Panc1 (cell line): ENCODE data around the gene ZBED5. TPM values are rescaled to one million over a fixed set of nuclear protein-coding genes. Genes with fewer than 3 reads are reported as not detected.

Source experiments
- ATAC-seq: fragments of 200-7000 bp; cut with Tn5 transposase; 2 replicates; pipeline ENCODE4 v1.9.1; 2020; ENCODE audit warnings: mild to moderate bottlenecking, moderate library complexity
- BruUV-seq: library from RNA; stranded (reverse); fragments of 400-500 nt; replicated peaks from 2 replicates; lab custom pipeline; 2021; lab: Mats Ljungman, UMichigan
- CTCF ChIA-PET: fragments of 300-600 bp; sonication (Branson Sonifier 250); formaldehyde crosslinking; loops from one replicate; lab custom pipeline; 2022; ENCODE audit warnings: antibody characterized with exemption; lab: Charles Lee
- POLR2A ChIA-PET: fragments of 300-600 bp; sonication (Branson Sonifier 250); formaldehyde crosslinking; loops from one replicate; lab custom pipeline; 2022; ENCODE audit warnings: antibody characterized with exemption; lab: Charles Lee
- DNase-seq: peaks from one replicate; pipeline ENCODE4 v3.0.0-alpha.2; 2010; ENCODE audit warnings: low read depth, low spot score
- H3K27ac ChIP-seq: 2 replicates; pipeline ENCODE4 v1.5.1; 2011; ENCODE audit warnings: mild to moderate bottlenecking, low read length, inconsistent platforms
- H3K27me3 ChIP-seq: fragments of 200-500 bp; sonication (Bioruptor generic); 2 replicates; pipeline ENCODE4 v1.6.0; 2014; ENCODE audit warnings: low read length, inconsistent platforms; ENCODE audit not compliant: control insufficient read depth, insufficient read depth
- H3K36me3 ChIP-seq: fragments of 200-500 bp; sonication (Bioruptor generic); 2 replicates; pipeline ENCODE4 v1.5.1; 2014; ENCODE audit warnings: inconsistent platforms, mild to moderate bottlenecking, low read length, moderate library complexity; ENCODE audit not compliant: control insufficient read depth, insufficient read depth
- H3K4me1 ChIP-seq: 2 replicates; pipeline ENCODE4 v1.5.1; 2011; ENCODE audit warnings: inconsistent platforms, mild to moderate bottlenecking, low read length, moderate library complexity; ENCODE audit not compliant: control insufficient read depth, insufficient read depth
- H3K4me3 ChIP-seq, 2 experiments: 2 replicates each; pipeline ENCODE4 v1.5.1; 2011 to 2012; ENCODE audit warnings: low read depth in 2 of 2, low read length in 2 of 2, mild to moderate bottlenecking in 2 of 2, inconsistent platforms in 1 of 2, moderate library complexity in 1 of 2
- H3K9me3 ChIP-seq: fragments of 200-500 bp; sonication (Bioruptor generic); 2 replicates; pipeline ENCODE4 v1.5.1; 2014; ENCODE audit warnings: low read depth, mild to moderate bottlenecking, inconsistent platforms, low read length, moderate library complexity; ENCODE audit not compliant: control insufficient read depth, insufficient read depth
- POLR2AphosphoS5 ChIP-seq: IDR thresholded peaks from 2 replicates; pipeline ENCODE4 v1.6.1; 2012; ENCODE audit warnings: mild to moderate bottlenecking, low read depth, low read length, moderate library complexity
- SIN3A ChIP-seq: IDR thresholded peaks from 2 replicates; pipeline ENCODE4 v1.6.1; 2012; ENCODE audit warnings: low read depth, mild to moderate bottlenecking, low read length, moderate library complexity, borderline replicate concordance; ENCODE audit not compliant: insufficient read depth
- TCF7L2 ChIP-seq: IDR thresholded peaks from 2 replicates; pipeline ENCODE4 v1.6.1; 2011; ENCODE audit warnings: mild to moderate bottlenecking, low read depth, low read length, inconsistent platforms
- in situ Hi-C: cut with HindIII; loops from 2 replicates; pipeline ENCODE4 v1.10.0; 2016; ENCODE audit warnings: low sequenced_read_pairs, low pct_unique_long_range_greater_than_20kb
- intact Hi-C: fragments of 100-400 bp; cut with micrococcal nuclease; formaldehyde crosslinking; loops from one replicate; pipeline ENCODE4 v1.10.0; 2022; ENCODE audit not compliant: unreplicated experiment
- total RNA-seq: library from RNA; stranded (reverse); gene quantifications from one replicate; pipeline ENCODE4 v1.2.1, GENCODE V29; 2021; ENCODE audit not compliant: unreplicated experiment
- TF ChIP-seq, protein P1 (sequence below), 2 experiments: IDR thresholded peaks; 2 replicates each; pipeline ENCODE4 v1.6.1; 2011 to 2012; ENCODE audit warnings: low read depth in 2 of 2, control low read depth in 1 of 2, low read length in 1 of 2, mild to moderate bottlenecking in 1 of 2, moderate library complexity in 1 of 2; ENCODE audit not compliant: insufficient read depth in 1 of 2
- TF ChIP-seq, protein P2 (sequence below): fragments of 450-650 bp; IDR thresholded peaks from 2 replicates; pipeline ENCODE4 v1.5.1; 2017; ENCODE audit warnings: mild to moderate bottlenecking

Gene ZBED5
- total RNA-seq, 1 experiment from 2014 or later: 114 TPM

DNA sequence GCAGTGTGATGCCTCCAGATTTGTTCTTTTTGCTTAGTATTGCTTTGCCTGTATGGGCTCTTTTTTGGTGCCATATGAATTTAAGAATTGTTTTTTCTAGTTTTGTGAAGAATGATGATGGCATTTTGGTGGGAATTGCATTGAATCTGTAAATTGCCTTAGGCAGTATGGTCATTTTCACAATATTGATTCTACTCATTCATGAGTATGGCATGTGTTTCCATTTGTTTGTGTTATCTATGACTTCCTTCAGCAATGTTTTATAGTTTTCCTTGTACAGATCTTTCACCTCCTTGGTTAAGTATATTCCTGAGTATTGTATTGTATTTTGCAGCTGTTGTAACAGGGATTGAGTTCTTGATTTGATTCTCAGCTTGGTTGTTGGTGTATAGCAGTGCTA is 18.3 kb upstream of the ZBED5 start:
- BruUV-seq: no TSS peak
- Histone ChIP-seq H3K27me3 (no peaks in the 10 kb centered on the region), H3K27ac (peak overlapping the region; percentile 27), H3K9me3 (peaks cover 11% of the 10 kb centered on the region; the same call in 1 of the 2 replicates), H3K4me3 (no peak overlapping the region), H3K36me3 (no peaks in the 10 kb centered on the region), H3K4me1 (peaks cover 4% of the 10 kb centered on the region; the same call in 1 of the 2 replicates)
- in situ Hi-C loops (no loop called here), intact Hi-C loops (no loop called here)
- ATAC-seq: peak; percentile 68
- POLR2A ChIA-PET: no interaction called here
- TF ChIP-seq TCF7L2 (no peak), SIN3A (no peak), POLR2AphosphoS5 (no peak)
- TF ChIP-seq, protein P1, sequence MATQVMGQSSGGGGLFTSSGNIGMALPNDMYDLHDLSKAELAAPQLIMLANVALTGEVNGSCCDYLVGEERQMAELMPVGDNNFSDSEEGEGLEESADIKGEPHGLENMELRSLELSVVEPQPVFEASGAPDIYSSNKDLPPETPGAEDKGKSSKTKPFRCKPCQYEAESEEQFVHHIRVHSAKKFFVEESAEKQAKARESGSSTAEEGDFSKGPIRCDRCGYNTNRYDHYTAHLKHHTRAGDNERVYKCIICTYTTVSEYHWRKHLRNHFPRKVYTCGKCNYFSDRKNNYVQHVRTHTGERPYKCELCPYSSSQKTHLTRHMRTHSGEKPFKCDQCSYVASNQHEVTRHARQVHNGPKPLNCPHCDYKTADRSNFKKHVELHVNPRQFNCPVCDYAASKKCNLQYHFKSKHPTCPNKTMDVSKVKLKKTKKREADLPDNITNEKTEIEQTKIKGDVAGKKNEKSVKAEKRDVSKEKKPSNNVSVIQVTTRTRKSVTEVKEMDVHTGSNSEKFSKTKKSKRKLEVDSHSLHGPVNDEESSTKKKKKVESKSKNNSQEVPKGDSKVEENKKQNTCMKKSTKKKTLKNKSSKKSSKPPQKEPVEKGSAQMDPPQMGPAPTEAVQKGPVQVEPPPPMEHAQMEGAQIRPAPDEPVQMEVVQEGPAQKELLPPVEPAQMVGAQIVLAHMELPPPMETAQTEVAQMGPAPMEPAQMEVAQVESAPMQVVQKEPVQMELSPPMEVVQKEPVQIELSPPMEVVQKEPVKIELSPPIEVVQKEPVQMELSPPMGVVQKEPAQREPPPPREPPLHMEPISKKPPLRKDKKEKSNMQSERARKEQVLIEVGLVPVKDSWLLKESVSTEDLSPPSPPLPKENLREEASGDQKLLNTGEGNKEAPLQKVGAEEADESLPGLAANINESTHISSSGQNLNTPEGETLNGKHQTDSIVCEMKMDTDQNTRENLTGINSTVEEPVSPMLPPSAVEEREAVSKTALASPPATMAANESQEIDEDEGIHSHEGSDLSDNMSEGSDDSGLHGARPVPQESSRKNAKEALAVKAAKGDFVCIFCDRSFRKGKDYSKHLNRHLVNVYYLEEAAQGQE (IDR thresholded peaks at IDR 0.05; ENCODE audit: insufficient read depth in 1 of 2, low read depth in 2 of 2, low read length in 1 of 2): no peak
- TF ChIP-seq, protein P2, sequence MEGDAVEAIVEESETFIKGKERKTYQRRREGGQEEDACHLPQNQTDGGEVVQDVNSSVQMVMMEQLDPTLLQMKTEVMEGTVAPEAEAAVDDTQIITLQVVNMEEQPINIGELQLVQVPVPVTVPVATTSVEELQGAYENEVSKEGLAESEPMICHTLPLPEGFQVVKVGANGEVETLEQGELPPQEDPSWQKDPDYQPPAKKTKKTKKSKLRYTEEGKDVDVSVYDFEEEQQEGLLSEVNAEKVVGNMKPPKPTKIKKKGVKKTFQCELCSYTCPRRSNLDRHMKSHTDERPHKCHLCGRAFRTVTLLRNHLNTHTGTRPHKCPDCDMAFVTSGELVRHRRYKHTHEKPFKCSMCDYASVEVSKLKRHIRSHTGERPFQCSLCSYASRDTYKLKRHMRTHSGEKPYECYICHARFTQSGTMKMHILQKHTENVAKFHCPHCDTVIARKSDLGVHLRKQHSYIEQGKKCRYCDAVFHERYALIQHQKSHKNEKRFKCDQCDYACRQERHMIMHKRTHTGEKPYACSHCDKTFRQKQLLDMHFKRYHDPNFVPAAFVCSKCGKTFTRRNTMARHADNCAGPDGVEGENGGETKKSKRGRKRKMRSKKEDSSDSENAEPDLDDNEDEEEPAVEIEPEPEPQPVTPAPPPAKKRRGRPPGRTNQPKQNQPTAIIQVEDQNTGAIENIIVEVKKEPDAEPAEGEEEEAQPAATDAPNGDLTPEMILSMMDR: no peak
- CTCF ChIA-PET: no interaction called here
- DNase-seq: no peak

DNA sequence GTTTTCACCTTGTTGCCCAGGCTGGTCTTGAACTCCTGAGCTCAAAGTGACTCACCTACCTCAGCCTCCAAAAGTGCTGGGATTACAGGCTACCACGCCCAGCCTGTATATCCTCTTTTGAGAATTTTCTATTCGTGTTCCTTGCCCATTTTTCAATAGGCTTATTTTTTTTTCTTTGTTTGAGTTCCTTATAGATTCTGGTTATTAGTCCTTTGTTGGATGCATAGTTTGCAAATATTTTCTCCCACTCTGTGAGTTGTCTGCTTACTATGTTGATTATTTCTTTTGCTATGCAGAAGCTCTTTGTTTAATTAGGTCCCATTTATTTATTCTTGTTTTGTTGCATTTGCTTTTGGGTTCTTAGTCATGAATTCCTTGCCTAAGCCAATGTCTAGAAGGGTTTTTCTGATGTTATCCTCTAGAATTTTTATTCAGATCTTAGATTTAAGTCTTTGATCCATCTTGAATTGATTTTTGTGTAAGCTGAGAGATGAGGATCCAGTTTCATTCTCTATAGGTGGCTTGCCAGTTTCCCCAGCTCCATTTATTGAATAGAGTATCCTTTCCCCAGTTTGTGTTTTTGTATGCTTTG is 17.7 kb upstream of the ZBED5 start:
- POLR2A ChIA-PET: interaction anchor here (0.7 kb wide), 1 partner anchor 1104 kb away, joined by 5 read pairs; no protein-coding TSS in a partner anchor
- ATAC-seq (peak; percentile 76), DNase-seq (no peak)
- Histone ChIP-seq H3K4me1 (peaks cover 4% of the 10 kb centered on the region; the same call in 1 of the 2 replicates), H3K9me3 (peaks cover 11% of the 10 kb centered on the region; the same call in 1 of the 2 replicates), H3K27ac (peak overlapping the region; percentile 55), H3K4me3 (no peak overlapping the region), H3K27me3 (no peaks in the 10 kb centered on the region), H3K36me3 (no peaks in the 10 kb centered on the region)
- CTCF ChIA-PET: no interaction called here
- intact Hi-C loops (no loop called here), in situ Hi-C loops (no loop called here)
- no TSS peak for BruUV-seq
- no peak for TF ChIP-seq SIN3A
- TF ChIP-seq TCF7L2: peak; percentile 72; the same call in 1 of the 2 replicates
- TF ChIP-seq, protein P1 (IDR thresholded peaks at IDR 0.05; ENCODE audit: insufficient read depth in 1 of 2, low read depth in 2 of 2, low read length in 1 of 2): no peak
- no peak for TF ChIP-seq POLR2AphosphoS5
- TF ChIP-seq, protein P2: no peak
